NT2/D1 (cell line): ENCODE results near the gene COQ10B.

Experiments
- YY1 ChIP-seq: IDR thresholded peaks from 2 replicates; pipeline ENCODE4 v1.6.1; 2011; ENCODE audit not compliant: insufficient read length, insufficient read depth
- ZNF274 ChIP-seq: IDR thresholded peaks from 2 replicates; pipeline ENCODE4 v1.6.1; 2011; ENCODE audit warnings: mild to moderate bottlenecking, low read depth, low read length

GRCh38 chr2:197419438-197419837 lies 33.9 kb upstream of the COQ10B start:
- TF ChIP-seq YY1, result no peak
- no peak for TF ChIP-seq ZNF274
